ENCODE results near the gene SLCO1B1. TPM values are rescaled to one million over a fixed set of nuclear protein-coding genes. Genes with fewer than 3 reads are reported as not detected.
"Not testable (repeated sequence)": the region's sequence is repeated elsewhere in the genome, so short reads cannot be mapped to it uniquely, and the experiment has no call there.

Gene SLCO1B1
- total RNA-seq (ENCODE audit: low replicate concordance) = not detected in 2 replicates

- no peak for DNase-seq (ENCODE audit: low read depth)
- TF ChIP-seq CTCF (IDR thresholded peaks at IDR 0.05; ENCODE audit: insufficient read depth, low read length) = no peak
- H3K4me3 ChIP-seq (ENCODE audit: low read depth, low read length) = no peak within 1 kb of the TSS
Observed at GRCh38 chr12:21130998-21131397, at the start of gene SLCO1B1. TSS of gene SLCO1B1 (plus strand) at chr12:21131194. CDS start at chr12:21141575, 10,381 bp downstream.

GRCh38 chr12:21084753-21085152 lies 46.2 kb upstream of the SLCO1B1 start:
- not testable (repeated sequence) for DNase-seq (ENCODE audit: low read depth); H3K4me3 ChIP-seq (ENCODE audit: low read depth, low read length)

- DNase-seq (ENCODE audit: low read depth) = no peak
- no peak overlapping the region for H3K4me3 ChIP-seq (ENCODE audit: low read depth, low read length)
- TF ChIP-seq CTCF (IDR thresholded peaks at IDR 0.05; ENCODE audit: insufficient read depth, low read length) = no peak
Observed at GRCh38 chr12:21111732-21112131, 19.3 kb upstream of the SLCO1B1 start.

GRCh38 chr12:21113266-21113665 lies 17.7 kb upstream of the SLCO1B1 start:
- H3K4me3 ChIP-seq (ENCODE audit: low read depth, low read length) = no peak overlapping the region
- no peak for DNase-seq (ENCODE audit: low read depth)
- no peak for TF ChIP-seq CTCF (IDR thresholded peaks at IDR 0.05; ENCODE audit: insufficient read depth, low read length)

- H3K4me3 ChIP-seq (ENCODE audit: low read depth, low read length) = no peak overlapping the region
- DNase-seq (ENCODE audit: low read depth) = no peak
- no peak for TF ChIP-seq CTCF (IDR thresholded peaks at IDR 0.05; ENCODE audit: insufficient read depth, low read length)
Observed at GRCh38 chr12:21117995-21118394, 13.0 kb upstream of the SLCO1B1 start.

- no peak for TF ChIP-seq CTCF (IDR thresholded peaks at IDR 0.05; ENCODE audit: insufficient read depth, low read length)
- DNase-seq (ENCODE audit: low read depth) = no peak
- H3K4me3 ChIP-seq (ENCODE audit: low read depth, low read length) = no peak overlapping the region
Observed at GRCh38 chr12:21118760-21119159, 12.2 kb upstream of the SLCO1B1 start.

GRCh38 chr12:21129351-21129750 lies 1.6 kb upstream of the SLCO1B1 start:
- DNase-seq (ENCODE audit: low read depth) = no peak
- no peak overlapping the region for H3K4me3 ChIP-seq (ENCODE audit: low read depth, low read length)
- TF ChIP-seq CTCF (IDR thresholded peaks at IDR 0.05; ENCODE audit: insufficient read depth, low read length) = no peak
